ENCODE results near the gene GPR146. TPM values are rescaled to one million over a fixed set of nuclear protein-coding genes. Genes with fewer than 3 reads are reported as not detected.
"Not testable (repeated sequence)": the region's sequence is repeated elsewhere in the genome, so short reads cannot be mapped to it uniquely, and the experiment has no call there.

GPR146 gene
- total RNA-seq, 1 donor from 2014 or later, result 0.82 TPM

DNA sequence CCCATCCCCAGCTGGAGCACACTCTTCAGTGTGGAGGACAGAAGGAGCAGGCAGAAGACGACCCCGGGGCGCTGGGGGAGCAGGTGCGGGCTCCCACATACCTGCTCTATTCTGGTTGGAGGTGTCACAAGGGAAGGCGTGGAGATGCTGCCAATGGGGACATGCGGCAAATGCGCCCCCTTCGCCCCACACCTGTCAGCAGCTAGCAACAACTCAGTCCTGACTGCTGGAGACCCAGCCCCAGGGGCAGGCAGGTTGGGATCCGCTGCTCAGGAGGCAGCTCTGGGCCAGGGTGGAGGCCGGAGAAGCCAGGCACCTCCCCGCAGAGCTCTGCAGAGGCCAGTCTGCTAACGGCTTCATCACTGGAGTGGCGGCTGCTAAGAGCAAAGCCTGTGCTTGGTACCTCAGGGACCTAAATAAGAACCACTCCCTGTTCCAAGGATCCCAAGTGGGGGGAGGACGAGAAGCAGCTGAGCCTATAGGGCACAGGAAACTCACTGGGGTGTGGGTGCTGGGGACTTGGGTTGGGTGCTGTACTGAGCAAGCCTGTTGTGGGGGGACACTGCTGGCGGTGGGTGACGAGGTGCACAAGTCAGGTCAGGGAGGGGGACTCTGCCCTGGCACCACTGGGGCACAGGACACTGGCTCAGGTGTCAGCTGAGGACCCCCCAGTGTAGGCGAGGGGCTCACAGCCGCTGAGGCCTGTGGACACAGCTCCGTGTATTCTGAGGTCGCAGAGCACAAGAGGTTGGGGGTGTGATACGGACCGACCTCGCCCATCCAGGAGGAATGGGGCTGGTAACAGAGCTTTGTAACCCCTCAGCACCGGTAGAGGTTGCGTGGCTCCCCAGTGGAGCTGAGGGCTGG is 19.2 kb upstream of the GPR146 start:
- DNase-seq (ENCODE audit: low spot score in 2 of 2) (no peak), FAIRE-seq (no peak)

DNA sequence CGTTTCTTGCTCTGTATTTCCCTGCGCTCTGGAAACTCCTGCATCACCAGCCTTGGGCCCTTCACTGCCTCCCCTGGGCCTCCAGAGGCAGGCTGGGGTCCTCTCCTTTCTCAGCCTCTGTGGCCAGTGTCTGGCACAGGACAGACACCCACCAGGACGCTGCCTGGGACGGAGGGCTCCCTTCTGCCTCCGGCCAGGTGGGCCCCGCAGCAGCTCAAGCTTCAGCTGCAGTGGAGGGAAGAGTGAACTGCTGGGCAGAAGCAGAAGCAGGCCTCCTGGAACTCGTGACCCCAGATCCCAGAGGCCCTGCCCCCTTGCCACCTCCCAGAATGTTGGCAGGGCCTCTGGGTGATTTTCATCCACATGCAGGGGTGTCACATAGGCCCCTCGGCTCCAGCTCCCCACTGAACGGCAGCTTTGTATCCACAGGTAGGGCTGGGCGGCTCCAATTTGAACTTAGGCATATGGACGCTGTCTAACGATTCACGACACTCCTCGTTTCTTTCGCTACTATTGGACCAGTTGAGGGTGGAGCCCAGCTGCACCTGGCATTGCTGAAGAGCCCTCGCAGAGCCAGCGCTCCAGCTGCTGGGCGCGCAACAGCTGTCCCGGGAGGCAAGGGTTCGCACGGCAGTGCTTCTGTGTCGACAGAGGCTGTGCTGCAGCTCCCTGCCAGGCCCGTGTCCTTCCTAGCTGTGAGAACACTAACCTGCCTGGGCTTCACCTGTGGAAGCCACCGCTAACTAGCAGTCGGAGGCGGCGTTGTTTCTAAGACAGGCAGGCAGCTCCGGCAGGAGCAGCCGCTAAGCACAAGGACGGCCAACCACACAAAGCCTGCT is 18.4 kb upstream of the GPR146 start:
- FAIRE-seq (no peak), DNase-seq (ENCODE audit: low spot score in 2 of 2) (no peak)

- DNase-seq (ENCODE audit: low spot score in 2 of 2) (no peak), FAIRE-seq (no peak)
These were observed 17.6 kb upstream of the GPR146 start for GRCh38 chr7:1026721-1027161.

- no peak for FAIRE-seq
- DNase-seq (ENCODE audit: low spot score in 2 of 2), result peak in 1 of 2 donors; percentile 73
These were observed 16.9 kb upstream of the GPR146 start for GRCh38 chr7:1027242-1028043.

DNA sequence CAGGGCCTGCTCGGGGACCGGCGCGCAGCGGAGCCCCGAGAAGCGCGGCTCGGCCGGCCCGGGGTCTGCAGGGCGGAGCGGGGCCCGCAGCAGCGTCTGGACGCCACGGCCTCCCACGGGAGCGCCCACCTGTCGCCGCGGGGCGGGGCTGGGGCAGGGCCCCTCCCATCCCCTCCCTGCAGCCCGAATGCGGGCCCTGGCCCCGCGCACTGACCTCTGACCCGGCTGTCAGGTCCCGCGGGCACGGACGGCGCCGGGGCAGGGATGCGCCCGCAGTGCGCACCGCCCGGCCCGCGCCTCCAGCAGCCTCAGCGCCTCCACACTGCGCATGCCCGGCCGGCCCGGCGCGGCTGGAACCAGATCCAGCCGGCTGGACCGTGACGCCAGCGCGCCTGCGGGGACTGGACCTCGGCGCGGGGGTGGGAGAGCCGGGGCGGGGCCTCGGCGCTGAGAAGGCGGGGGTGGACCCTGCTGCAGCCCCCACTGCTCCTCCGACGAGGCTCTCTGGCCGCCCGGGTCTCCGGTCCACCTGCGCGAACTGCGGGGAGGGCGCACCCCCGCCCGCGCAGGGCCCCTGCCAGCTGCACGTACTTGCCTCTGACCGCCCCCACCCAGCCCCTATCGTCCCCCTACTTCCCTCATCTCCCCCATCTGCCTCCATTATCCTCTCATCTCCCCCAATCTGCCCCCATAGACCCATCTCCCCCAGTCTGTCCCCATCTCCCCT is 16.1 kb upstream of the GPR146 start:
- peak; percentile 99 to 100 for DNase-seq (ENCODE audit: low spot score in 2 of 2)
- no peak for FAIRE-seq

DNA sequence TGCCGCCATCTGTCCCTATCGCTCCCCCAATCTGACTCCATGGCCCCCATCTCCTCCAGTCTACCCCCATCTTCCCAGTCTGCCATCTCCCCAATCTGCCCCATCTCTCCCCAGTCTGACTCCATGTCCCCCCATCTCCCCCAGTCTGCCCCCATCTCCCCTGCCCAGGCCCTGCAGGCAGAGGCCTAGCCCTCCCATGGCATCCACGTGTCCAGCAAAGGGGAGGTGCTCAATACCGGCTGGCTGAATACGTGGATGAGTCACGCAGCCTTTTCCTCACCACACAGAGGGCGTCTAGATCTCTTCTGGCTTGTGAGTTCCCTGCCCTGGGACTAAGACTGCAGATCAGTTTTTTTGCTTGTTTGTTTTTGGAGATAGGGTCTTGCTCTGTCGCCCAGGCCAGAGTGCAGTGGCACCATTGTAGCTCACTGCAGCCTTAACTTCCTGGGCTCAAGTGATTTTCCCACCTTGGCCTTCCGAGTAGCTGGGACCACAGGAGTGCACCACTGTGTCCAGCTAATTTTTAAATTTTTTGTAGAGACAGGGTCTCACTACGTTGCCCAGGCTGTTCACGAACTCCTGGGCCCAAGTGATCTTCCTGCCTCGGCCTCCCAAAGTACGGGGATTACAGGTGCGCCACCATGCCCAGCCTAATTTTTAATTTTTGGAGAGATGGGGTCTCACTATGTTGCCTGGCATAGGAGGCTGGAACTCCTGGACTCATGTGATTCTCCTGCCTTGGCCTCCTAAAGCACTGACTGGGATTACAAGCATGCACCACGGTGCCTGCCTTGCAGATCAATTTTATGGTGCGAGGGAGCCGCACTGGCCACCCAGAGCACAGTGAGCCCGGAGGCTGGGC is 15.3 kb upstream of the GPR146 start:
- no peak for FAIRE-seq
- DNase-seq (ENCODE audit: low spot score in 2 of 2), result peak; percentile 89 to 96

DNA sequence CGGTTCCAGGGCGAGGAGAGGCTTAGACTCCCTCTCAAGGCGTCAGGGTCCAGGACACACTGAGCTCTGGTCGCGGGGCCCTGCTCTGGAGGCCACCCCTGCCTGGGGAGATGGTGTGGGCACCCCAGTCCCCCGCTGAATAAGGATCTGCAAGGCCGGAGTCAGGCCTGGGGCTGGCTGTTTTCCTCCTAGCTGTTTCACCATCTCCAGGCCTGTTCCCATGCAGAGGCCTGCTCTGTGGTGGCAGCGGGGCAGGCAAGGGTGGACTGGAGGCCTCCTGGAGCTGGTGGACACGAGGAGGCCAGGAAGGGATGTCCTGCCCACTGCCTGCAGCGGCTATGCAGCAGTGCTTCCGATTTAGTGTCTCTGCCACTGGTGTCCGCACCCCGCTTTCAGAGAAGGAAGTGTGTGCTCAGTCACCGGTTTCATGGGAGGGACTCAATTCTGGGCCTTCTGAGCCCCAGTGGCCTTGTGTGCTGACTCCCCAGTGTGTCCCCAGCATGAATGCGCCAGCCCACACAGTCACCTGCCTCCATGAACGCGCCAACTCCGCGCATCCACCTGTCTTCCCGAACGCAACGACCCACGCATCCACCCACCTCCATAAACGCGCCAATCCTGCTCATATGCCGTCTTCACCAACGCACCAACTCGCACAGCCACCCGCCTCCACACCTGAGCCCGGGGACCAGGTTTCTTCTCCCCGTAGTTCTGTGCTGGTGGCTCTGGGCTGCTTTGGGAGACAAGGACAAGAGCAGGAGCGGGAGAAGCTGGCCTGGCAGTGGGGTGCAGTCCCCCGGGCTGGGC is 14.5 kb upstream of the GPR146 start:
- DNase-seq (ENCODE audit: low spot score in 2 of 2) (peak in 1 of 2 donors; percentile 69), FAIRE-seq (no peak)

- no peak for FAIRE-seq
- DNase-seq (ENCODE audit: low spot score in 2 of 2), result no peak
These were observed 13.8 kb upstream of the GPR146 start for GRCh38 chr7:1030444-1031070.

DNA sequence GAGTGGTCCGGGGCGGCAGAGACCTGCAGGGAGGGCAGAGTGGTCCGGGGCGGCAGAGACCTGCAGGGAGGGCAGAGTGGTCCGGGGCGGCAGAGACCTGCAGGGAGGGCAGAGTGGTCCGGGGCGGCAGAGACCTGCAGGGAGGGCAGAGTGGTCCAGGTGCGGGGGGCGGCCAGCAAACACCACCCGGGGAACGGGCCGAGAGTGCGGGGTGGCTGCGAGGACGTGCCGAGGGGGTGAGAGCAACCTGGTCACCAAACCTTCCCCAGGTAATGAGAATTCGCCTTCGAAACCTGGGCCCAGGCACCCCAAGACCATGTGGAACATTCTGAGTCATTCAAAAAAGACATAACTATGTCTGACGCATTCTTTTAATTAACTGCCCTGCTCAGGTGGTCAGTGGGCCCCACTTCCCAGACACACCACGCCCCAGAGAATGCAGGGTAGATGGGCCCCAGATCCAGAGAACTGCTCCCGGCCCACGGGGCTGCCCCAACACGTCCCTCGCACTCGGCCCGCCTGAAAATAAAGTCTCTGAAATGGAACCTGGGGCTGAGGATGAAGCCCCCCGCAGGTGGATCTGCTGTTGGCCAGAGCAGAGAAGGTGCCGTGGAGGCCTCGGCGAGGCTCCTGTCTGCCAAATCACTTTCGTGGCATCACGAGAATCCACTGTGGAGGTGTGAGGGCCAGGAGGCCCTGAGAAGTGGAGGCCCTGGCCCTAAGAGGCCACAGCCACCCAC is 12.5 kb upstream of the GPR146 start:
- FAIRE-seq (no peak), DNase-seq (ENCODE audit: low spot score in 2 of 2) (no peak)

- DNase-seq (ENCODE audit: low spot score in 2 of 2) (no peak), FAIRE-seq (no peak)
These were observed 11.7 kb upstream of the GPR146 start for GRCh38 chr7:1032536-1033181.

DNA sequence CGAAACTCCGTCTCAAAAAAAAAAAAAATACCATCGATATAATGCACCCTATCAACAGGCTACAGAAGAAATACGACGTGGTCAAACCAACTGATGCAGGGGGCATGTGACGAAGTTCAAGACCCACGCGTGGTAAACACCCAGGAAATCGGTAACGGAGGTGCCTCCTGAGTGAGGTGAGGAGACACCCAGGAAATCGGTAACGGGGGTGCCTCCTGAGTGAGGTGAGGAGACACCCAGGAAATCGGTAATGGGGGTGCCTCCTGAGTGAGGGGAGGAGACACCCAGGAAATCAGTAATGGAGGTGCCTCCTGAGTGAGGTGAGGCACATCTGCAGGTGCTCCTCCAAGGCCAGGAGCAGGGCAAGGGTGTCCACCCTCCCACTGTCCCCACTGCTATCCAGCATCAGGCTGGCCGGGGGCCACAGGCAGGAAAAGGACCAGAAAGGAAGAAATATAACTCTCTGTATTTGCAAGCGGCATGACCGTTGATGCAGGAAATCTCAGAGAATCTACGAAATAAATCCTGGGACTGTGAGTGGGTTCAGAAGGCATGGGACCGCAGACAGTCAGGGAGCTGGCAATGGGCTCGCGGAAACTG is 10.7 kb upstream of the GPR146 start:
- DNase-seq (ENCODE audit: low spot score in 2 of 2) (no peak), FAIRE-seq (no peak)

DNA sequence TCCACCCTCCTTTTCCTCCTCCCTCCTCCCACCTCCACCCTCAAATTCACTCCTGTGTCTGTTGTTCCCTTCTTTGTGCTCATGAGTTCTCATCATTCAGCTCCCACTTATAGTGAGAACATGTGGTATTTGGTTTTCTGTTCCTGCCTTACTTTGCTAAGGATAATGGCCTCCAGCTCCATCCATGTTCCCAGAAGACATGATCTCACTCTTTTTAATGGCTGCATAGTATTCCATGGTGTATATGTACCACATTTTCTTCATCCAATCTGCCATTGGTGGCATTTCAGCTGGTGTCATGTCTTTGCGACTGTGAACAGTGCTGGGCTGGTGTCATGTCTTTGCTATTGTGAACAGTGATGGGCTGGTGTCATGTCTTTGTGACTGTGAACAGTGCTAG is 9.6 kb upstream of the GPR146 start:
- not testable (repeated sequence) for DNase-seq (ENCODE audit: low spot score in 2 of 2); FAIRE-seq

- DNase-seq (ENCODE audit: low spot score in 2 of 2); FAIRE-seq: not testable (repeated sequence)
These were observed 8.0 kb upstream of the GPR146 start for GRCh38 chr7:1036164-1036928.

DNA sequence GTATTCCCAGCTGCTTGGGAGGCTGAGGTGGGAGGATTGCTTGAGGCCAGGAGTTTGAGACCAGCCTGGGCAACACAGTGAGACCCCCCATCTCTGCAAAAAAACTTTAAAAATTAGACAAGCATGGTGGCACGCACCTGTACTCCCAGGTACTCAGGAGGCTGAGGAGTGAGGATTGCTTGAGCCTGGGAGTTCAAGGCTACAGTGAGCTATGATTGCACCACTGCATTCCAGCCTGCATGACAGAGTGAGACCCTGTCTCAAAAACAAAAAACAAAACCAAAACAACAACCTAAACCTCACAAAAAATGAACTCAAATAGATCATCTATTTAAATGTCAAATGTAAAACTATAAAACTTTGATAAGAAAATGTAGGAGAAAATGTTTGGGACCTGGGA is 4.1 kb upstream of the GPR146 start:
- not testable (repeated sequence) for DNase-seq (ENCODE audit: low spot score in 2 of 2); FAIRE-seq

- DNase-seq (ENCODE audit: low spot score in 2 of 2) (no peak), FAIRE-seq (no peak)
These were observed 3.6 kb upstream of the GPR146 start for GRCh38 chr7:1040790-1041189.

All from frontal cortex (tissue), 4 donors.